Measurements from ENCODE around the gene NBAS.
"Not testable (repeated sequence)": the region's sequence is repeated elsewhere in the genome, so short reads cannot be mapped to it uniquely, and the experiment has no call there.

Gene NBAS

DNA sequence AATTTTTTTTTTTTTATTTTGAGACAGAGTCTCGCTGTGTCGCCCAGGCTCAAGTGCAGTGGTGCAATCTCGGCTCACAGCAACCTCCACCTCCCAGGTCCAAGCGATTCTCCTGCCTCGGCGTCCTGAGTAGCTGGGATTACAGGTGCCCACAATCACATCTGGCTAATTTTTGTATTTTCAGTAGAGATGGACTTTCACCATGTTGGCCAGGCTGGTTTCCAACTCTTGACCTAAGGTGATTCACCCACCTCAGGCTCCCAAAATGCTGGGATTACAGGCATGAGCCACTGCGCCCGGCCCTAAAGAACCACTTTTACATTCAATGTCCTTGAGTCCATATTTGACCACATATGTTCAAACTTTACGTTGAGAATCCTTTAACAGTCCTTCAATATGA lies 156.6 kb downstream of the NBAS start:
- FAIRE-seq: not testable (repeated sequence)

DNA sequence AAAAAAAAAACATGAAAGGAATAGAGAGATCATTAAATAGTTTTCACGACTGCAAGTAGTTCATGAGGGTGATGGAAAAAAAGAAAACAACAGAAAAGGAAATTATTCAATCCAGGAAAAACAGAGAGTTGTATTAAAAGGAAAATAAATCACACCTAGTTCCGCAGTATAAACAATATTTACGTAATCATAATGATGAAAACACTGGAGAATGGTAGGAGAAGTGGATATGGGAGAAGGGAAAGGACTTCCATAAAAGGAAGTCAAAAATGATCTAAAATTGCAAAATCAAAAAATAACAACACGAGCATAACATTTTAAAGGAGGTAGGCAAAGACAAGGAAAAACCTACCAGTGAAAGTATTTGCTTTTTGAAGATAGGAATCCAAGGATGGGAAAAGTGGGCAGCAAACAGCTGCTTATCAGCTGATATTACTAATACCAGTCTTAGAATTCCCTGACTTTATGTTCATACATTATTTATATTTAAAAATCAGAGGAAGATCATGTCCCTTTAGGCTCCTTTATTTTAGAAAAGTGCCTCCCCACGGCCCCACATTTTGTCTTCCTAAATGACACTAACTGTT lies 160.8 kb downstream of the NBAS start:
- no peak for FAIRE-seq

DNA sequence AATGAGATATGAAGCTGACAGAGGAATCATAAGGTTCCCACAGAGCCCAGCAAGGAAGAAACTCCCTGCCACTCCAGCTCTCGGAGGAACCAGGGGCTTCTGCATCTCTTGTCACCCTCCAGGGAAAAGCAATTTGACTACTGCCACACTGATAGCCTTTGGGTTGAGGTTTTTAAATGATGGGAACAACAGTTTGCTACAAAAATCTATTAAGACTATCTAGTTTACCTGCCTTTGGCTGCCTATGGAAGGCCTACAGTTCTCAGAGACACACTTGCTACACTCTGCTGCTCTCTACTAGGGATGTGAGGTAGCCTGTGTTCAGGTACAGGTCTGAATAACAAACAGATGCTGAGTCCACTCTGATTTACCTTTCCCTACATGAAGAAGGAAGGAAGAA lies 161.9 kb downstream of the NBAS start:
- FAIRE-seq: no peak

DNA sequence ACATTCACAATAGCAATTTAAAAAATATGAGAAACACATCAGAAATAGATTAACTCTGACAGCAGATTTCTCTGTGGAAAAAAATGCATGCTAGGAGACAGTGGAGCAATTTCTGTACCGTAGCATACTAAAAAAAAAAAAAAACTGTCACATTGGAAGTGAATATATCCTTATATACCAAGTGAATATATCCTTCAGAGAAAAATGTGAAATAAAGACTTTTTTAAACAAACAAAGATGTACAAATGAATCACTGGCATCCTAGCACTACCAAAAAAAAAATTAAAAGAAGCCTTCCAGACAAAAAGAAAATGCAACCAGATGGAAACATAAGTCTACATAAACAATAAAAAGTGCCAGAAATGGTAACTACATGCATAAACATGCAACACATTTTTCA lies 169.4 kb downstream of the NBAS start:
- FAIRE-seq: no peak

DNA sequence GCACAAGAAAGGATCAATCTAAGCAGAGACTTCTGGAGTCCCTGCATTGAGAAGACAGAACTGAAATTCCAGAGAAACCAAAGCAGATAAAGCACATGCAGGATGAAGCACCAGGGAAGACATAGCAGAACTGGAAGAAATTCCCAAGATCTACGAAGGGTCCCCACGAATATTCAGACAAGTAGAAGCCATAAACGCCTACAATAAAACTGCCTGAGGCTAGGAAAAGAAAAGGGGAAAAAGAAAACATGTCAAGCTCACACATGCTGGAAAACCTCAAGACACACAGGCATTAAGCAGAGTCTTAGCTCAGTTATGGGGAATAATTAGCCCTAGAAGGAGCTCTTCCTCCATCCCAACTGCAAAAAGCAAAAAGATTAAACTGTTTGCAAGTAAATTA lies 171.2 kb downstream of the NBAS start:
- FAIRE-seq: no peak

DNA sequence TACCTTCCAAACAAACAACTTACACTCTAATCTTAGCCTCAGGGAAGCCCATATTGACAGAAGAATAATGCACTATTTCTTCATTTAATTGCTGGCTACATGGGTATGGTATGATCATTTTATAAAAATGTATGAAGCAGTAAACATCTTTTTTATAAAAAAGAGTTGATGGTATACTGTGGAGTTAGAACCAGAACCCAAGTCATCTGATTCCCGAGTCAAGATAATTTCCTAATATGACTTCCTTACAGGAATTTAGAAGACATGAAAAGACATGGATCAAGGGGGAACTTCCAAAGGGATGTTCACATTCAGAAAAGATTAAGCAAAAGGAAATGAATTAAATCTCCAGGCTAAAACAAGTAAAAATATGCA lies 171.8 kb downstream of the NBAS start:
- FAIRE-seq: no peak

DNA sequence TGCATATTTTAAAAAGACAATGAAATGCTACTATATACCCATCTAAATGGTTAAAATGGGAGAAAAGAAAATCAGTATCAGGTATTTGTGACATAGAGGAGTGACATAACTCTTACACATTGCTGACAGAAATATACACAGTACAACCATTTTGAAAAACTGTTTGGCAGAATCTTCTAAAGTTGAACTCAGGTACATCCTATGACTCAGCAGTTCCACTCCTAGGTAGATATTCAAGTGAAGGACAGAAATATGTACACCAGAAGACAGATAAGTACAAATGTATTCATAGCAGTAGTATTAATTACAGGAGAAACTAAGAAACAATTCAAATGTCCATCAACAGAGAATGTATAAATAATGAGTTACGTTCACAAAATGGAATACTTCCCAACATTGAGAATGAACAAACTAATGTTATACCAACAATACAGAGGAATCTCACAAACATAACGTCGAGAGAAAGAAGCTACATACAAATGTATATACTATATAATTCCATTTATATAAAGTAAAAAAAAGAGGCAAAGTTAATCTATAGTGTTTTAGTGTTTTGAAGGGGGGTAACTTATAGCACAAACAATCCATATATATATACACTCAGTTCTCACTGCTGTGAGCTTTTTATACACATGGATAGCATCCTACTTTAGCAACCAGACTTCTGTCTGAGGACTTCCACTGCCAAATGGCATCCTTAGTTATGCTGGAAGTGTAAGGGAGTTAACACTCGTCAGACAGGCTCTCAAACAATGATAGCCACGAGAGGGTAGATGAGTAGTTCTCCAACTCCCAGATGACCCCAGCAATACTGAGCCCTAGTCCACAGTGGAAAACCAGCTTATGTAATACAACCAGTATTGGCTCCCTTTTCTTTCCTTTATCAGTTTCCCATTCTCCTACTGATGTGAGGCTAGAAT lies 172.5 kb downstream of the NBAS start:
- FAIRE-seq: no peak

DNA sequence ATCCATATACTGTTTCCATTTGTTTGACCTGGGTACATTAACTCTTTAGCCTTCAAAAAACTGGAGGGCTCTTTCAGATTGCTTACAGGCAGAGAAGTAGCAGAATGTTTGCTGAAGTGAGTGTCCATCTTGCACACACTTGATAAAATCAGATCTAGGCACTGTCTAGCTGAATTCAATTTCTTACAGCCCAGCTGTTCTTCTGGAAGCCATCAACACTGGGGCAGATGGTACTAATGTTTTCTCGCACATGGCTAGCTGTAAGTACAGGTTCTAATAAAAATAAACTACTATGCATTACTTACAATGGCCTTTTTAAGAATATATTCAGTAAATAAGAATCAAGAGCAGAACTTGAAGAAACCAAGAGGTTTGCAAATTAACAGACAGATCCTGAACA lies 175.9 kb downstream of the NBAS start:
- no peak for FAIRE-seq

DNA sequence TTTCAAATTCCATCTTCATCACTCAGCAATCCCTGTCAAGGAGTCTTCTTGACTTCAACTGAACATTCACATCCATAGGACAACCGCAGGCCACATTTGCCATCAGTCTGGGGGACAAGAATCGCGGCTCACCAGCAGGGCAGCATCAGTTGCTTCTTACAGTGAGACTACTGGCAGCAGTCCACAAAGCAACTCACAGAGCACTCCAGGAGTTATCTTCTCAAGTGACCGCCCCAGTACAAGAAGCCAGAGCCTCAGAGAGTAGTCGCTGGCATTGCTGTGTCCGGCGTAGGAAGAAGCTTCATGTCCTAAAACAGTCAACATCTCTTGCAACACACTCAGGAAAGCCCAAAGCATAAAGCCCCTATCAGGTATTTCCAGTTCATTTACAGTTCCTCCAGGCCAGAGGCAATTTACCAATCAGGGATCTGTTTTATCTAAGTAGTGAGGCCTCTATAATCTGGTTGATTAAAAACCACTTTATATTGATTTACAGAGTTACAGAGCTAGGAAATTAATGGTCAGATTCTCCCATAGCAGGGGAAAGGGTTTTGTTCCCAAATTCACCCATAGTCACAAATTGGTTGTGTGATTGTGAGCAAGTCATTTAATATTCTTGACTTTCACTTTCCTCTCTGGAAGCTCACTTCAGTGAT lies 177.3 kb downstream of the NBAS start:
- FAIRE-seq: no peak

DNA sequence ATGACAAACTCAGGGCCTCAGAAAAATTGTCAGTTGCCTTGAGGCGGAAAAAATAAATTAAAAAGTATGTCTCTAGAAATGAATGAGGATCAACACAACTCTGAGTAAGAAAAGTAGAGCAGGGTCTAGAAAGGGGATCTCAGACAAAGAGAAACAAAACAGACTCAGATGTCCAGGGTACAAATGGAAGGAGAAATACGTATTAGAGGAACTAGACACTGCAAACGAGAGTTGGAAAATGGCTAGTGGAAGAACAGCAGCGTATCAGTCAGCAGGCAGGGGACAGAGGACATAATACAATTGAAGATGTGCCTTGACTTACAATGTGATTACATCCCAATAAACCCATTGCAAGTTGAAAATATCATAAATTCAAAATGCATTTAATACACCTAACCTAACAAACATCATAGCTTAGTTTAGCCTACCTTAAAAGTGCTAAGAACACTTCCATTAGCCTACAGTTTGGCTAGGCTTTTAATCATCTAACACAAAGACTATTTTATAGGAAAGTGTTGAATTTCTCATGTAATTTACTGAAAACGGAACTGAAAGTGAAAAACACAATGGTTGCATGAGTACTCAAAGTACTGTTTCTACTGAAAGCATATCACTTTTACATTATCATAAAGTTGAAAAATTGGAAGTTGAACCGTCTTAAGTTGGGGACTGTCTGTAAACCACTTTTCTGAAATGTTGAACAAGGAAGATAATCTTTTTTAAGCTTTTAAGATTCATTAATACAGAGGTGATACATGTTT lies 182.8 kb downstream of the NBAS start:
- FAIRE-seq: peak; percentile 23

DNA sequence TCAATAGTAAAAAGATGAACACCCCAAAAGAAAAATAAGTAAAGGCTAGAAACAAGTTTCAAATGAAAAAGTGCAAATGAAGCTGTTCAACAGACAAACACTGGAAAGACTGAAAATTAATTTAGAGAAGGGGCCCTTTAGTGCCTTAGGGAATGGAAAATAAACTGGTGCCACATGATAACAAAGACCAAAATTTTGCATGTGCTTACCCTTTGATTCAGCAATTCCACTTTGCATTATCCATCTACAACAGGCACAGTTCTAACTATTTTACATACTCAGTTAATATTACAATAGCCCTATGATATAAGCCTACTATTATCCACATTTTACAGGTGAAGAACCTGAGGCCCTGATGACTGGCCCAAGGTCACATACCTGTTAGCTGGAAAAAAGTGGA lies 183.9 kb downstream of the NBAS start:
- FAIRE-seq: no peak

DNA sequence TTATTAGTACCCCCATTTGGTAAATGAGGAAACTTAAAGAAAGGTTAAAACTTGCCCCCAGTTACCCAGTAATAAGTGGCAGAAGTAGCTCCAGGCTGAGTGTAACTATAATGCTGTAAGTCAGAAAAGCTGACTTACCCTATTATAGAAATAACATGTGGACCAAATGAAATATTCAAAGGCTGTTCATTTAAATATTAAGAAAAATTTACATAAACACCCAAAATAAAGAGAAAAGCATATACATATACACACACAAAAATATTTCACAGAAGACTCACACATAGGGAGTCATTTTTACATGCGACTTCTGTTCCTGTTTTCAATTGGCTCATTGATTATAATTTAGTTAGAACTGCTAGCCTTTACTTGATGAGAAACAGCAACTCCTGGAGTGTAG lies 189.1 kb downstream of the NBAS start:
- no peak for FAIRE-seq

DNA sequence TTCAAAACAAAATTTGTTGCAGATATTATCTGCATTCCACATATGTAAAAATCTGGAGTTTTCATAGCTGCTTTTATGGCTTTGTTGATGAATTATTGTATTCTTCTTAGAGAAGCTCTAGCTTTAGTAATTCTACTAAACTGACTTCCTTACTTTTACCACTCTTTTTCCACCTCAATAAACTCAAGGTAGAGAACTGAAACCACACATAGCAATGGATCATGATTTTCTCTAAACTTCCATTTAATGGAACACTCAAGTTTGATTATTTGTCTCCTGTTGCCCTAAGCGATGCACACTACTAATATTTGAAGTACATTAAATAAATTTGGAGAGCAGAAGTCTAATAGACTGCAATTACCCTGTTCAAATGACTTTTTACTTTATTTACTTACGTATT lies 192.0 kb downstream of the NBAS start:
- no peak for FAIRE-seq

DNA sequence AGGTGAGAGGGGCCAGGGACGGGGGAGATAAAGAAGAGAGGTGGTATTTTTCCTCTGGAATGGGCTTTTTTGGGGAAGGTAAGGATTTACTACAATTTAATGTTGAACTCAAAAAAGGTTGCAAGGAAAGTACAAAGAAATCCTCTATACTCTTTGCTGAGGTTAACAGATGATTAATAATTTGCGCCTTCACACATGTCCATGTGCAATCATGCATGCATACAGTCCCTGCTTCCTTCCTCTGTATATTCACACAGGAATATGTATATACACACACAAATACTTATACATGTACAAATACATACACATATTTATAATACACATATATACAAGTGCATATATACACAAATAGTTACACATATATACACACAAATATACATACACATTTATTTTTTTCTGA lies 193.4 kb downstream of the NBAS start:
- FAIRE-seq: no peak

DNA sequence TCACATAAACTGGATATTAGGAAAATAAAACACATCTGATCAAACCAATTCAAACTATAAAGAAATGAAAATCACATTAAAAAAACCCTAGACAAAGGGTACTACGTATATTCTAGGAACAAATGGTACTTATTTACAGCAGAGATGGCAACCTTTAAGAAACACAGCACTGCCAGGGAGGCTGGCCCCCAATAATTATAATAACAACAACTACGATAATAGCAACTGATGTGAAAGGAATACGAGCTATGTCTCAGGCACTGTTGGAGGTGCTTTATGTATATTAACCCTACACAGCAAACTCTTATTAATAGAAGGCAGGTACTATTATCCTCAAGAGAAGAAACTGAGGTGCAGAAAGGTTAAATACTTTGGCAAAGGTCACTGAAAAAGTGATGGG lies 193.9 kb downstream of the NBAS start:
- no peak for FAIRE-seq

DNA sequence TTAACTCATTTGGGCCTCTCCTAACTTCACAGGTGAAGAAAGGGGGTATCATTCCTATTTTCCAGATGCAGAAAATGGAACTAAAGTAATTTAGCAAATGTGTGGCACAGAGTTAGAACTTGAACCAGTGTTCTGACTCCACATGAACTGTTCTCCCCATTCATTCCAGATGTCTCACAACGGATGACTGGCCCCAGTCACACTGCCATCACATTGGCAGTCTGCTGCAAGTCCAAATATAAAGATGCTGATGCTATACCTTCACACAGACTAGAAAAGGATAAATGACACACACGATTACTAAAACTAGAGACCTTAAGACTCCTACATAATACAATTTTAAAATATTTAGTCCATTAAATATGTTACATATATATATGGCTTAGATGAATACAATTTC lies 195.7 kb downstream of the NBAS start:
- FAIRE-seq: no peak

DNA sequence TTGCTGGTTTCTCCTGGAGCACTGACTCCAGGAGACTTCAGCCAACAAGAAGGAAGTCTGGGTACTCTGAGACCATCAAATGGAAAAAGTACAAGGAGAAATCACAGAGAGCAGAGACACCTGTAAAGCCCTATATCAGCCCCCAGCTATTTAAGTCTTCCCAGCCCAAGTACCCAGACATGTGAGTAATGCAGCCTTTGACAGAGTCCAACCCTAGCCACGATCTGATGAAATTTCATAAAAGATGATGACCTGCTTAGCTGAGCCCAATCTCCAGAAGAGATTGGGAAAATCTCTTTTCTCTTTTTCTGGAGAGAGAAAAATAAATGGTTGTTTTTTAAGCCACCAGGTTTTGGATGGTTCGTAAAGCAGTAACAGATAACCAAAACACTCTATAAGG lies 196.6 kb downstream of the NBAS start:
- no peak for FAIRE-seq

DNA sequence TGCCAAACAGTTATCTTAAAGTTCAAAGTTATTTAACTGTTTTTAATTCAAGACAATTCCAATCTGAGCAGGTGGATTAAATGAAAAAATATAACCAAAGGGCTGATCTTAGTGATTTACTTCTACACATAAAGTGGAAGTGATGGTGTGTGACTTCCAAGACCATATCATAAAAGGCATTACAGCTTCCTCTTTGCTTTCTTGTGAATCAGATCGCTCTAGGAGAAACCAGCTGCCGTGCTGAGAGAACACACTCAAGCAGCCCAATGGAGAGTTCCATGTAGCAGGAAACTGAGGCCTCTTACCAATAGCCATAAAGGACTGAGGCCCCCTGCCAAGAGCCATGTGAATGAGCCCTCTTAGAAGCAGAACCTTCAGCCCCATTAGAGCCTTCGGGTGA lies 197.4 kb downstream of the NBAS start:
- no peak for FAIRE-seq

DNA sequence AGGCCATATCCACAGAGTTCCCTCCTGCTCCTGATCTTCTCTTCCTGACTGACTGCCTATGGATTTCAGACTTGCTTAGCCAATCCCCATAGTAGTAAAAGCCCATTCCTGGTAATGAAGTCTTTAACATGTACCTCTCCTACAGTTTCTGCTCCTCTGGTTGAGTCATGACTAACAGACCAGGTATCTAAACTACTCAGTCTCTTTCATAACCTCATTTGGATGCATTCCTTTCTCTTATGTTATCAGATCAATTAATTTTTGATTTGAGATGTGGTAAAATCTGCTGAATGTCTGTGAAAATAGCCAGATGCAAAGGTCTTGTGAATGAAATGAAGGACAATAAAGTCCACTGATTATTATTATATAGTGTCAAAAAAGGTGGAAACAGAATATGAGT lies 198.0 kb downstream of the NBAS start:
- FAIRE-seq: no peak

DNA sequence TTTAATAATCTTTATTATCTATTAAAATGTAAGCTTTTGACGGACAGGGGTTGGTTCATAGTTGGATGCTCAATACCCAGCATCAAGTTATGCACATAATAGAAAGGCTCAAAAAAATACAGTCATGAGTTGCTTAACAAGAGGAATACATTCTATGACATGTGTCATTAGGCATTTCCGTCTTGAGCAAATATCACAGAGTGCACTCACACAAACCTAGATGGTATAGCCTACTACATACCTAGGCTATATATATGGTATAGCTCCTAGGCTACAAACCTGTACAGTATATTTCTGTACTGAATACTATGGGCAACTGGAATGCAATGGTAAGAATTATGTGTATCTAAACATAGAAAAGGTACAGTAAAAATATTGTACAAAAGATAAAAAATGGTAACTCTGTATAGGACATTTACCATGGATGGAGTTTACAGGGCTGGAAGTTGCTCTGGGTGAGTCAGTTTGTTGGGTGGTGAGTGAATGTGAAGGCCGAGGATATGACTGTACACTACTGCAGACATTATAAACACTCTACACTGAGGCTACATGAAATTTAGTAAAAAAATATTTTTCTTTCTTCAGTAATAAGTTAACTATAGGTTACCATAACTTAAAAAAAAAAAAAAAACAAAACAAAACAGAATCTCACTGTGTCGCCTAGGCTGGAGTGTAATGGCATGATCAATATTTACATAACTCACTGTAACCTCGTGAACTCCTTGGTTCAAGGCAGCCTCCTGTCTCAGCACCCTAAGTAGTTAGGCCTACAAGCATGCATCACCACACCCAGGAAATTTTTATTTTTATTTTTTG lies 201.2 kb downstream of the NBAS start:
- no peak for FAIRE-seq

DNA sequence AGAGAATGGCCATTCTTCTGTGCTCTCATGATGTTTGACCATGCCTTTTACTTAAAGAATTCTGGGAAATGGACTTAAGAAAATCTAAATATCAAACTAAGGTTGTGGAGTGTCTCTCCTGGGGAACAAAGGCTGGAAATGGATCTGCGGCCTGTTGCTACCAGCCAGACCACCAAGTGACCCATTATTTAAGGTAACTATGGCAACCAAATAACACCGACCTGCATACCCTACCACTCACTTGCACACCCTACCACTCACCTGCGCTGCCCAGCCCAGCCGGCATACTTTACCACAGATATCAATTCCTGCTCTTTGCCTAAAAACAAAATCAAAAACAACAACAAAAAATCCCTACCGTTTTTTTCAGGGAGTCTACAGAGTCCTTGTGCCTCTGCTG lies 203.2 kb downstream of the NBAS start:
- no peak for FAIRE-seq

DNA sequence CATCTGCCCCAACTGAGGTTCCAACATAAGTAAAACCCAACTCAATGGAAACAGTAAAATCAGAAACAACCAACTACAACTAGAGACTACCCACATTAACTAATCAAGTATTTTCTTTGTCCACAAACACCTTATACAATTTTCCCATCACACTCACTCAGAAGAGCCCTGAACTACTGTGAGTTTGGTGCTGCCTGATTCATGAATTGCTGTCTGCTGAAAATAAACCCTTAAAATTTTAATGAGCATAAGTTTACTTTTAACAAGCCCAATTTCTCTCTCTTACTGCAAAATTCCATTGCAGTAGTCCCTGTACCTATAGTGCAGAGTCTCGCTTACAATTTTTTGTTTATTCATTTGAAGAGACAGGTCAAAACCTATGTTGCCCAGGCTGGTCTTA lies 203.9 kb downstream of the NBAS start:
- no peak for FAIRE-seq

DNA sequence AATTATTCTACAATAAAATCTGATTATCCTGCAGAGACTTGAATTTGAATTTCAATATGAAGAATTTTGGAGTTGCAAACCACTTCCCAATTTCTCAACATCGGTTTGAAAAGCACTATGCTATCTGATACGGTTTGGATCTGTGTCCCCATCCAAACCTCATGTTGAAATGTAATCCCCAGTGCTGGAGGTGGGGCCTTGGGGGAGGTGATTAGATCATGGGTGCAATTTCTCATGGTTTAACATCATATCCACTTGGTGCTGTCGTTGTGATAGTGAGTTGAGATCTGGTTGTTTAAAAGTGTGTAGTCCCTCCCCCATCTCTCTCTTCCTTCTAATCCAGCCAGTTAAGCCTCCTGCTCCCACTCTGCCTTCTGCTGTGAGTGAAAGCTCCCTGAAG lies 205.7 kb downstream of the NBAS start:
- no peak for FAIRE-seq
